Prostate gland (tissue), 2 donors: ENCODE data around the gene POLDIP3. TPM values are rescaled to one million over a fixed set of nuclear protein-coding genes. Genes with fewer than 3 reads are reported as not detected.
"Not testable (repeated sequence)": the region's sequence is repeated elsewhere in the genome, so short reads cannot be mapped to it uniquely, and the experiment has no call there.

Source experiments
- DNase-seq: peaks from one replicate; pipeline ENCODE4 v3.0.0-alpha.2; 2019; ENCODE audit warnings: low spot score
- H3K27ac ChIP-seq, 2 donors: fragments of 200-600 bp; sonication (generic); 2 replicates each; pipeline ENCODE4 v1.5.1; 2017 to 2019
- H3K27me3 ChIP-seq: fragments of 200-600 bp; sonication (generic); replicated peaks from 2 replicates; pipeline ENCODE4 v1.5.1; 2019; ENCODE audit not compliant: insufficient read depth
- H3K36me3 ChIP-seq, 2 donors: fragments of 200-600 bp; sonication (generic); 1 replicate in 1 of 2; 2 replicates in 1 of 2; pipeline versions ENCODE4 v1.5.1 to v1.8.1; 2017 to 2019
- H3K4me1 ChIP-seq: fragments of 200-600 bp; sonication (generic); replicated peaks from 2 replicates; pipeline ENCODE4 v1.5.1; 2019
- H3K4me3 ChIP-seq, 2 donors: fragments of 200-600 bp; sonication (generic); 2 replicates each; pipeline ENCODE4 v1.5.1; 2017 to 2019
- H3K9me3 ChIP-seq: fragments of 200-600 bp; sonication (generic); 2 replicates; pipeline ENCODE4 v1.5.1; 2017
- POLR2A ChIP-seq: fragments of 450-650 bp; IDR thresholded peaks from one replicate; pipeline ENCODE4 v1.6.1; 2016; ENCODE audit warnings: antibody characterized with exemption, mild to moderate bottlenecking
- POLR2AphosphoS5 ChIP-seq: sonication (generic); formaldehyde crosslinking; IDR thresholded peaks from one replicate; pipeline ENCODE4 v1.6.1; 2017; ENCODE audit warnings: antibody characterized with exemption
- WGBS: methylation state at CpG from one replicate; pipeline ENCODE4 v1.1.5; 2018; 5-methylcytosine and 5-hydroxymethylcytosine counted together
- intact Hi-C: fragments of 100-400 bp; cut with DNase I; formaldehyde crosslinking; loops from one replicate; pipeline ENCODE4 v1.14.2; 2022
- total RNA-seq, 2 donors: library from RNA; depleted of rRNA; stranded (reverse); fragments of >200 nt; gene quantifications; one replicate each; pipeline ENCODE4 v1.1.0, GENCODE V29; 2016
- TF ChIP-seq, protein P1 (sequence below), 4 experiments: fragments of 200-600 bp in 2 of 4; fragments of 450-650 bp in 2 of 4; sonication (generic) in 2 of 4; IDR thresholded peaks; 1 replicate in 3 of 4; 2 replicates in 1 of 4; pipeline ENCODE4 v1.5.1; 2016 to 2019; ENCODE audit warnings: antibody characterized with exemption in 4 of 4, mild to moderate bottlenecking in 2 of 4, moderate library complexity in 2 of 4

POLDIP3 gene
- total RNA-seq, 2 donors from 2014 or later = 46.4 to 62.6 TPM

DNA sequence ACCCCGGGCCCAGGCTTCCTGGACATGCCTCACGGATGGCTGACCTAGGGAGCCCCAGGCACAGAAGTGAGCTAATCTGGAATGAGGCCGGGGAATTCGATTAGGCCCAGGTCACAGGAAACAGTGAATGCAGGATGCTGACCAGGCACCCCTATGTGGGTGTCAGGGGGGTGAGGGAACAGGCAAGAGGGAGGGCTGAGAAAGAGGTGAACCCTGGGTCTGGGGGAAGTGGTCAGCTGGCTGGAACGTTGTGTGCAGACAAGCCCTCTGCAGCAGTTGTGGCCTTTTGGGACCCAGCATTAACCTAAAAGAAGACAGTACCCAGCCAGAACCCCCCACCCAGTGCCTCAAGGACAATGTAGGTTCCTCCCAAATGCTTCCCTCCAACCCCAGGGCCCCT lies 52.8 kb downstream of the POLDIP3 start:
- no peak overlapping the region for H3K27ac ChIP-seq
- TF ChIP-seq POLR2A (no peak), POLR2AphosphoS5 (no peak)
- TF ChIP-seq, protein P1, sequence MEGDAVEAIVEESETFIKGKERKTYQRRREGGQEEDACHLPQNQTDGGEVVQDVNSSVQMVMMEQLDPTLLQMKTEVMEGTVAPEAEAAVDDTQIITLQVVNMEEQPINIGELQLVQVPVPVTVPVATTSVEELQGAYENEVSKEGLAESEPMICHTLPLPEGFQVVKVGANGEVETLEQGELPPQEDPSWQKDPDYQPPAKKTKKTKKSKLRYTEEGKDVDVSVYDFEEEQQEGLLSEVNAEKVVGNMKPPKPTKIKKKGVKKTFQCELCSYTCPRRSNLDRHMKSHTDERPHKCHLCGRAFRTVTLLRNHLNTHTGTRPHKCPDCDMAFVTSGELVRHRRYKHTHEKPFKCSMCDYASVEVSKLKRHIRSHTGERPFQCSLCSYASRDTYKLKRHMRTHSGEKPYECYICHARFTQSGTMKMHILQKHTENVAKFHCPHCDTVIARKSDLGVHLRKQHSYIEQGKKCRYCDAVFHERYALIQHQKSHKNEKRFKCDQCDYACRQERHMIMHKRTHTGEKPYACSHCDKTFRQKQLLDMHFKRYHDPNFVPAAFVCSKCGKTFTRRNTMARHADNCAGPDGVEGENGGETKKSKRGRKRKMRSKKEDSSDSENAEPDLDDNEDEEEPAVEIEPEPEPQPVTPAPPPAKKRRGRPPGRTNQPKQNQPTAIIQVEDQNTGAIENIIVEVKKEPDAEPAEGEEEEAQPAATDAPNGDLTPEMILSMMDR (IDR thresholded peaks at IDR 0.05) = no peak

DNA sequence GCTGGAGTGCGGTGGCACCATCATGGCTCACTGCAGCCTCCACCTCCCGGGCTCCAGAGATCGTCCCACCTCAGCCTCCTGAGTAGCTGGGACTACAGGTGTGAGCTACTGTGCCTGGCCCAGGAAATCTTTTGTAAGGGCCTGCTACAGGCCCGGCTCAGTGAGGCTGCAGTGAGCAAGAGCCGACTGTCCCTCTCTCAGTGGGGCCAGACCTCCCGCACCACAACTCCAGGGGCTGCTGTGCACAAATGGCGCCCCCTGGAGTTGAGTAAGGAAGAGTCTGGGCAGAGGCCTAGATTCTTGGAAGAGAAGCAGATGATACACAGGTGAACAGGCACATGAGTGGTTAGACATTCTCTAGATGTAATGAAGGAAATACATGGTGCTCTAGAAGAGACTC lies 53.9 kb downstream of the POLDIP3 start:
- Histone ChIP-seq H3K27ac (peak overlapping the region in 1 of 2 donors; percentile 29), H3K9me3 (no peaks in the 10 kb centered on the region), H3K27me3 (no peaks in the 10 kb centered on the region), H3K36me3 (no peaks in the 10 kb centered on the region), H3K4me1 (no peaks in the 10 kb centered on the region), H3K4me3 (no peak overlapping the region)
- WGBS = 34% methylated on average over 7 of the region's 7 CpGs
- intact Hi-C loops = no loop called here
- DNase-seq = no peak
- no peak for TF ChIP-seq POLR2AphosphoS5
- TF ChIP-seq POLR2A = no peak
- TF ChIP-seq, protein P1 (IDR thresholded peaks at IDR 0.05) = peak in 3 of 4 experiments; percentile 33 to 54 (median 50)

More for the DNA sequence above, 52.8 kb downstream of the POLDIP3 start:
- Histone ChIP-seq H3K4me1 (no peaks in the 10 kb centered on the region), H3K4me3 (no peak overlapping the region), H3K36me3 (no peaks in the 10 kb centered on the region), H3K27me3 (no peaks in the 10 kb centered on the region), H3K9me3 (no peaks in the 10 kb centered on the region)
- intact Hi-C loops = no loop called here
- no peak for DNase-seq
- 61% methylated on average over 5 of the region's 5 CpGs for WGBS

DNA sequence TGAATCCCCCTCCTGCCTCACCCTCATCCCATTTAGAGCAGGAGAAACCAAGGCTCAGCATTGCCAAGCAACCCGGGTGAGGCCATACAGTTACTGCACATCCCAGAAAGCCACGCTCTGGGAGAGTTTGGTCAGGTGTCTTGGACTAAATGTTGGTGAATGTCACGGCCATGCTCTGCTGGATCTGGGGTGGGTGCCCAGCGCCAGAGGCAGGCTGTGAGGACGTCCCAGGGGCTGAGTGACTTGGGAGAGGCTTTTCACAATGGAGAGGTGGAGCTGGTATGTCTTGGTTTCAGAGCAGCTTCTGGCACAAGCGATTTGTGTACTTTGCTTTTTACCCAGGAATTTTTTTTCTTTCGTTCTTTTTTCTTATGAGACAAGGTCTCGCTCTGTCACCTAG lies 54.3 kb downstream of the POLDIP3 start:
- H3K36me3 ChIP-seq = no peaks in the 10 kb centered on the region
- 52% methylated on average over 8 of the region's 8 CpGs for WGBS
- no peaks in the 10 kb centered on the region for H3K9me3 ChIP-seq
- DNase-seq = no peak
- TF ChIP-seq POLR2A (no peak), POLR2AphosphoS5 (no peak)
- TF ChIP-seq, protein P1 (IDR thresholded peaks at IDR 0.05) = no peak
- intact Hi-C loops = no loop called here
- no peaks in the 10 kb centered on the region for H3K4me1 ChIP-seq
- no peaks in the 10 kb centered on the region for H3K27me3 ChIP-seq
- H3K4me3 ChIP-seq = no peak overlapping the region
- peak overlapping the region in 1 of 2 donors; percentile 29 for H3K27ac ChIP-seq

DNA sequence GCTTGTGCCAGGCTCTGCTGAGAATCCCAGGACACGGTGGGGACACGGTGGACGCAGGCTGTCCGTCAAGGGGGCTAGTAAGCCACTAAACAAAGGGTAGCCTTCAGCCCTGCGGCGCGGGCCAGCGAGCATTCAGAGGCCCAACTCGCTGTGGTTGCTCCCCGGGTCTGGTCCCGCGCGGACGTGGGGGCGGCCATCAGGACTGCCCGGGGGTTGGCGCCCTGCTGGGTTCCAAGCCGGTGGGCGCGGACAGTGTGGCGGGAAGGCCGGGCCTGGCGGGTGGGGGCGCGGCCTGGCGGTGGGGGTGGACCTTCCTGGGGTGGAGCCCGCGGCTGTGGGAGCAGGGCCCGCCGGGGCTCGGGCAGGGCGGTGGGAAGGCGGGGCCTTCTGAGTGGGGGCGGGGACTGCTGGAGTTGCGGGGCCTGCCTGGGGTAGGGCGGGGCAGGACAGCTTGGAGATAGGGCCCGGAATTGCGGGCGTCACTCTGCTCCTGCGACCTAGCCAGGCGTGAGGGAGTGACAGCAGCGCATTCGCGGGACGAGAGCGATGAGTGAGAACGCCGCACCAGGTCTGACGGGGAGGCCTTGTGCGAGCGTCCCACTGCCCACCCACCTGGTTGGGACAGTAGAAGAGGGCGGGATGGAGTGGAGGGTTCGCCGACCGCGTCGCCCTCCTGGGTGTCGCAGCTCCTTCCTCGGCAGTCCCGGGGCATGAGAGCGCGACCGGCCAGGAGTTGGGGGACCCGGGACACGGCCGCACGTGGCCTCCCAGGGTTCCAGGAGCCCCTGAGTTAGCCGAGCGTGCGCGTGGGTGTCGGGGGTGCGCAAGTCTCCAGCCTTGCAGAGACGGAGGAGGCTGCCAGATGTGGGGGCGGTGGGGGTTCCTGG lies 61.0 kb downstream of the POLDIP3 start, which contains the start of gene SERHL2:
Gene SERHL2 (plus strand): TSS at position 482 of the 887 bp plus-strand sequence. CDS start 65 bp downstream, at position 547.
- 2% methylated on average over 64 of the region's 75 CpGs for WGBS
- Histone ChIP-seq H3K27me3 (no peaks in the 10 kb centered on the region), H3K9me3 (no peaks in the 10 kb centered on the region), H3K4me1 (no peaks in the 10 kb centered on the region), H3K27ac (peak within 1 kb of the TSS; percentile 67 to 68), H3K4me3 (peak within 1 kb of the TSS; percentile 45), H3K36me3 (no peaks in the 10 kb centered on the region)
- TF ChIP-seq, protein P1 (IDR thresholded peaks at IDR 0.05) = no peak
- TF ChIP-seq POLR2AphosphoS5 = peak; percentile 58
- TF ChIP-seq POLR2A = peak; percentile 37
- intact Hi-C loops = no loop called here
- peak; percentile 86 for DNase-seq

DNA sequence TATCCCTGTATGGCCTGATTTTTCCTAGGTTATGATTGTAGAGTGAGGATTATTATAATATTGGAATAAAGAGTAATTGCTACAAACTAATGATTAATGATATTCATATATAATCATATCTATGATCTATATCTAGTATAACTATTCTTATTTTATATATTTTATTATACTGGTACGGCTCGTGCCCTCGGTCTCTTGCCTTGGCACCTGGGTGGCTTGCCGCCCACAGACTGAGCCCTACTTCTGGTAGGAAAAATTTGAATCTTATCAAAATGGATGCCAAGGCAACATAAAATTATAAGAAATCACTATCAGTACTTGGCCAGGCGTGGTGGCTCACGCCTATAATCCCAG lies 62.4 kb downstream of the POLDIP3 start:
- H3K27me3 ChIP-seq, H3K27ac ChIP-seq, H3K4me1 ChIP-seq, H3K9me3 ChIP-seq, H3K36me3 ChIP-seq, intact Hi-C loops, DNase-seq, H3K4me3 ChIP-seq: not testable (repeated sequence)
- 92% methylated on average over 6 of the region's 6 CpGs for WGBS
